GM19025 (cell line): ENCODE data around the gene VAMP5.

Experiments used
- ATAC-seq: cut with Tn5 transposase; IDR thresholded peaks from one replicate; pipeline ENCODE4 v1.9.1; 2021; ENCODE audit warnings: mild to moderate bottlenecking, low read depth, moderate library complexity; ENCODE audit not compliant: unreplicated experiment

Gene VAMP5

GRCh38 chr2:85619617-85620016 is 35.4 kb downstream of the VAMP5 start:
- ATAC-seq, result no peak

GRCh38 chr2:85621338-85621737 is 37.1 kb downstream of the VAMP5 start:
- ATAC-seq, result no peak

- ATAC-seq, result no peak
Measured at GRCh38 chr2:85623991-85624390, 39.8 kb downstream of the VAMP5 start.

- peak; percentile 80 for ATAC-seq
Measured at GRCh38 chr2:85628658-85629057, 44.4 kb downstream of the VAMP5 start.

- ATAC-seq, result no peak
Measured at GRCh38 chr2:85631316-85631715, 47.1 kb downstream of the VAMP5 start.

- ATAC-seq, result no peak
Measured at GRCh38 chr2:85635011-85635410, 50.8 kb downstream of the VAMP5 start.

GRCh38 chr2:85635636-85636035 is 51.4 kb downstream of the VAMP5 start:
- no peak for ATAC-seq

- ATAC-seq, result no peak
Measured at GRCh38 chr2:85642725-85643124, 58.5 kb downstream of the VAMP5 start.
